ENCODE data around the gene ACRBP. TPM values are rescaled to one million over a fixed set of nuclear protein-coding genes. Genes with fewer than 3 reads are reported as not detected.

The ACRBP gene
- total RNA-seq, 1 experiment from 2014 or later, result 0.54 TPM

- TF ChIP-seq REST (IDR thresholded peaks at IDR 0.05; ENCODE audit: insufficient read depth in 1 of 2, low read depth in 2 of 2, low read length in 1 of 2) (no peak), CTCF (IDR thresholded peaks at IDR 0.05) (no peak), SIN3A (IDR thresholded peaks at IDR 0.05; ENCODE audit: borderline replicate concordance, insufficient read depth, low read depth, low read length) (no peak), TCF7L2 (IDR thresholded peaks at IDR 0.05; ENCODE audit: low read depth, low read length) (no peak), POLR2AphosphoS5 (IDR thresholded peaks at IDR 0.05; ENCODE audit: low read depth, low read length) (no peak)
- BruUV-seq (replicated peaks), result no TSS peak
- no peak for ATAC-seq
- Histone ChIP-seq H3K4me3 (ENCODE audit: low read depth in 2 of 2, low read length in 2 of 2) (no peak overlapping the region), H3K27ac (ENCODE audit: low read length) (no peak overlapping the region), H3K4me1 (ENCODE audit: control insufficient read depth, insufficient read depth, low read length) (no peaks in the 10 kb centered on the region), H3K27me3 (ENCODE audit: control insufficient read depth, insufficient read depth, low read length) (no peaks in the 10 kb centered on the region), H3K36me3 (ENCODE audit: control insufficient read depth, insufficient read depth, low read length) (no peaks in the 10 kb centered on the region), H3K9me3 (ENCODE audit: control insufficient read depth, insufficient read depth, low read depth, low read length) (no peaks in the 10 kb centered on the region)
- intact Hi-C loops (cut with micrococcal nuclease; ENCODE audit: unreplicated experiment), result no loop called here
- CTCF ChIA-PET, result no interaction called here
- POLR2A ChIA-PET, result no interaction called here
- in situ Hi-C loops (cut with HindIII; ENCODE audit: low pct_unique_long_range_greater_than_20kb, low sequenced_read_pairs), result no loop called here
- no peak for DNase-seq (ENCODE audit: low read depth, low spot score)
Measured at GRCh38 chr12:6650832-6651231, 3.6 kb upstream of the ACRBP start.

- Histone ChIP-seq H3K9me3 (ENCODE audit: control insufficient read depth, insufficient read depth, low read depth, low read length) (peaks cover 3% of the 10 kb centered on the region; the same call in 1 of the 2 replicates), H3K27ac (ENCODE audit: low read length) (peak overlapping the region; percentile 77), H3K4me3 (ENCODE audit: low read depth in 2 of 2, low read length in 2 of 2) (peak overlapping the region; percentile 47 to 59), H3K4me1 (ENCODE audit: control insufficient read depth, insufficient read depth, low read length) (no peaks in the 10 kb centered on the region), H3K27me3 (ENCODE audit: control insufficient read depth, insufficient read depth, low read length) (no peaks in the 10 kb centered on the region), H3K36me3 (ENCODE audit: control insufficient read depth, insufficient read depth, low read length) (no peaks in the 10 kb centered on the region)
- DNase-seq (ENCODE audit: low read depth, low spot score) (no peak), ATAC-seq (peak; percentile 70)
- ChIA-PET CTCF (interaction anchor here (0.5 kb wide), 1 partner anchor 23 kb away, joined by 6 read pairs; no protein-coding TSS in a partner anchor), POLR2A (interaction anchor here (0.6 kb wide), 1 partner anchor 13 kb away, joined by 7 read pairs; no protein-coding TSS in a partner anchor)
- intact Hi-C loops (cut with micrococcal nuclease; ENCODE audit: unreplicated experiment), result no loop called here
- TF ChIP-seq REST (IDR thresholded peaks at IDR 0.05; ENCODE audit: insufficient read depth in 1 of 2, low read depth in 2 of 2, low read length in 1 of 2), result no peak
- no peak for TF ChIP-seq CTCF (IDR thresholded peaks at IDR 0.05)
- TF ChIP-seq POLR2AphosphoS5 (IDR thresholded peaks at IDR 0.05; ENCODE audit: low read depth, low read length), result no peak
- no peak for TF ChIP-seq SIN3A (IDR thresholded peaks at IDR 0.05; ENCODE audit: borderline replicate concordance, insufficient read depth, low read depth, low read length)
- TF ChIP-seq TCF7L2 (IDR thresholded peaks at IDR 0.05; ENCODE audit: low read depth, low read length), result no peak
- no TSS peak for BruUV-seq (replicated peaks)
- in situ Hi-C loops (cut with HindIII; ENCODE audit: low pct_unique_long_range_greater_than_20kb, low sequenced_read_pairs), result no loop called here
Measured at GRCh38 chr12:6646276-6647082, 753 bp downstream of the ACRBP start.

Measured in Panc1 (cell line).